ENCODE results near the gene LUC7L.

GRCh38 chr16:160691-161190 is 68.5 kb downstream of the LUC7L start:
- TF ChIP-seq CTCF (IDR thresholded peaks at IDR 0.05; ENCODE audit: low read length) (no peak), EZH2 (IDR thresholded peaks at IDR 0.05; ENCODE audit: borderline replicate concordance, low read length) (no peak)

Measured in OCI-LY1 (cell line).